Glutamatergic neuron (in vitro differentiated cells): ENCODE results near the gene NISCH. TPM values are rescaled to one million over a fixed set of nuclear protein-coding genes. Genes with fewer than 3 reads are reported as not detected.

Experiments
- DNase-seq: peaks from one replicate; pipeline ENCODE4 v3.0.0; 2022
- H3K27ac Mint-ChIP-seq: one replicate; pipeline ENCODE4 v1.8.0; 2020; ENCODE audit warnings: mild to moderate bottlenecking, mixed read lengths, inconsistent platforms; ENCODE audit not compliant: unreplicated experiment
- H3K27me3 Mint-ChIP-seq: one replicate; pipeline ENCODE4 v1.8.0; 2020; ENCODE audit warnings: mild to moderate bottlenecking, moderate library complexity, mixed read lengths, inconsistent platforms; ENCODE audit not compliant: unreplicated experiment
- H3K36me3 Mint-ChIP-seq: one replicate; pipeline ENCODE4 v1.8.0; 2020; ENCODE audit warnings: mild to moderate bottlenecking, mixed read lengths, inconsistent platforms; ENCODE audit not compliant: unreplicated experiment
- H3K4me1 Mint-ChIP-seq: one replicate; pipeline ENCODE4 v1.8.0; 2020; ENCODE audit warnings: mild to moderate bottlenecking, low read depth, mixed read lengths, inconsistent platforms; ENCODE audit not compliant: unreplicated experiment
- H3K4me3 Mint-ChIP-seq: one replicate; pipeline ENCODE4 v1.8.0; 2020; ENCODE audit warnings: mild to moderate bottlenecking, mixed read lengths, inconsistent platforms; ENCODE audit not compliant: unreplicated experiment
- H3K9me3 Mint-ChIP-seq: one replicate; pipeline ENCODE4 v1.8.0; 2020; ENCODE audit warnings: mild to moderate bottlenecking, moderate library complexity, mixed read lengths, inconsistent platforms; ENCODE audit not compliant: unreplicated experiment
- long read RNA-seq: library from polyadenylated mRNA; unstranded; transcript quantifications from one replicate; pipeline ENCODE4 v2.0.0, GENCODE V29; 2020; ENCODE audit not compliant: unreplicated experiment
- total RNA-seq: library from RNA; stranded (reverse); fragmentation: NEBNext Ultra II Directional; extraction: Animal tissue kit (Norgen Biotek cat#: 25700); gene quantifications from one replicate; pipeline ENCODE4 v1.2.1, GENCODE V29; 2021; ENCODE audit not compliant: unreplicated experiment
- TF ChIP-seq, protein P1 (sequence below): fragments of 200-600 bp; sonication (generic); IDR thresholded peaks from one replicate; pipeline ENCODE4 v1.5.0; 2021; ENCODE audit not compliant: partially characterized antibody, unreplicated experiment

Gene NISCH
- 280 TPM for total RNA-seq
- long read RNA-seq, full-length matches to known transcripts: 7 of 29 reads
- long read RNA-seq, partial matches to known transcripts: 16 of 29 reads
- long read RNA-seq, other reads (novel, unspliced or antisense): 6 of 29 reads

DNA sequence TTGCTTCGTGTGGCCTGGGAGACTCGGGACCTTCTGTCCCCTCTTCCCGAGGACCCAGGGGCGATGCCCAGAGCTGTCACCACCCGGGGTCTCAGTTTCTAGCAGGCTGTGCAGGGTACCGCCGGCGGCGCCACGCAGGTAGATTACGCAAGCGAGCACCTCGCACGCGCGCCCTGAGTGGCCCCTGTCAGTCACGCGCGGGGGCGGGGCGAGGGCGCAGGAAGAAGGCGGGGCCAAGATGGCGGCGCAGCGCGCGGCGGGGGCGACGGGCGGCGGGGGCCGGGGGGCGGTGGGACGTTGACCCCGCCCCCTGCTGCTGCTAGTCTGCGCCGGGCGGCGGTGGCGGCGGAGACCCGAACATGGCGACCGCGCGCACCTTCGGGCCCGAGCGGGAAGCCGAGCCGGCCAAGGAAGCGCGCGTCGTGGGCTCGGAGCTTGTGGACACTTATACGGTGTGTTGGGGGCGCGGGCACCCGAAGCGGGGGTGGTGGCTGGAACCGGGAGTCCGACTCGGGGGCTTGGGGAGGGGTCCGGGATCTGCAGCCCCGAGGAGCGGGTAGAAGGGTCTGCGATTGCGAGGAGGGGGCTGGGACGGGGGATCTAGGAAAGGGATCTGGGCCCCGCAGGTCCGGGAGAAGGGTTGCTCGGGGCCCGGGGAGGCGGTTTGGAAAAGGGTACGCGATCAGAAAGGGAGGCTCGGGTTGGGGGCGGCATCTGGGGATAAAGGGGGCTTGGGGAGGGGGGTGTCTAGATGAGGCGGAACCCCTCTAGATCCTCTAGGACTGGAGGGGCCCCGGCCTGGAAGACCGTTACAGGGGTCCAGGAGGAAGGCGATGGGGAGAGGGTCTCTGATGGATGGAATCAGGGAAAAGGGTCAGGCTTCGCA, at the start of gene NISCH:
Gene NISCH, plus strand, starts transcription at position 322 of the 886 bp plus-strand sequence. Its CDS starts 38 bp downstream, at position 360.
- Mint-ChIP-seq H3K4me1 (peaks cover 24% of the 10 kb centered on the region), H3K27ac (peak within 1 kb of the TSS; percentile 92), H3K9me3 (peaks cover 13% of the 10 kb centered on the region), H3K4me3 (peak within 1 kb of the TSS; percentile 96), H3K27me3 (peaks cover 10% of the 10 kb centered on the region), H3K36me3 (peaks cover 4% of the 10 kb centered on the region)
- peak; percentile 93 for DNase-seq
- TF ChIP-seq, protein P1, sequence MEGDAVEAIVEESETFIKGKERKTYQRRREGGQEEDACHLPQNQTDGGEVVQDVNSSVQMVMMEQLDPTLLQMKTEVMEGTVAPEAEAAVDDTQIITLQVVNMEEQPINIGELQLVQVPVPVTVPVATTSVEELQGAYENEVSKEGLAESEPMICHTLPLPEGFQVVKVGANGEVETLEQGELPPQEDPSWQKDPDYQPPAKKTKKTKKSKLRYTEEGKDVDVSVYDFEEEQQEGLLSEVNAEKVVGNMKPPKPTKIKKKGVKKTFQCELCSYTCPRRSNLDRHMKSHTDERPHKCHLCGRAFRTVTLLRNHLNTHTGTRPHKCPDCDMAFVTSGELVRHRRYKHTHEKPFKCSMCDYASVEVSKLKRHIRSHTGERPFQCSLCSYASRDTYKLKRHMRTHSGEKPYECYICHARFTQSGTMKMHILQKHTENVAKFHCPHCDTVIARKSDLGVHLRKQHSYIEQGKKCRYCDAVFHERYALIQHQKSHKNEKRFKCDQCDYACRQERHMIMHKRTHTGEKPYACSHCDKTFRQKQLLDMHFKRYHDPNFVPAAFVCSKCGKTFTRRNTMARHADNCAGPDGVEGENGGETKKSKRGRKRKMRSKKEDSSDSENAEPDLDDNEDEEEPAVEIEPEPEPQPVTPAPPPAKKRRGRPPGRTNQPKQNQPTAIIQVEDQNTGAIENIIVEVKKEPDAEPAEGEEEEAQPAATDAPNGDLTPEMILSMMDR: no peak

DNA sequence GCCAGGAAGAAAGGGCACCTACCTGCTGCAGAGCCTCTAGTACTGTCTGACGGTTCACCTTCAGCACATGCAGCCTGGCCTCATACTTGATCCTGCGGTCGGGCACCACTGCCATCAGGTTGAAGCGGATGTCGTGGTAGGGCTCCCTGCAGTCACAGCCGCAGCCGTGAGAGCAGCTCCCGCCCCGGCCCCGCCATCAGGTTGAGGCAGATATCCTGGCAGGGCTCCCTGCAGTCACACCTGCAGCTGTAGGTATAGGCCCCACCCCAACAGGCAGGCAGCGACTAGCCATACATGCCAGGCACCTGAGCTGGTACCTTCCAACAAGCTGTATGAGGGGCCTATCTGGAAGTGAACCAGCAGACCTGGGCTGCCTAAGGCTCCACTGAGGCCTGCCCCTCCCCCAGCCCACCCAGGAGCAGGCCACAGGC, 49.2 kb upstream of the NISCH start:
- H3K27me3 Mint-ChIP-seq: peaks cover 8% of the 10 kb centered on the region
- no peaks in the 10 kb centered on the region for H3K36me3 Mint-ChIP-seq
- TF ChIP-seq, protein P1: no peak

DNA sequence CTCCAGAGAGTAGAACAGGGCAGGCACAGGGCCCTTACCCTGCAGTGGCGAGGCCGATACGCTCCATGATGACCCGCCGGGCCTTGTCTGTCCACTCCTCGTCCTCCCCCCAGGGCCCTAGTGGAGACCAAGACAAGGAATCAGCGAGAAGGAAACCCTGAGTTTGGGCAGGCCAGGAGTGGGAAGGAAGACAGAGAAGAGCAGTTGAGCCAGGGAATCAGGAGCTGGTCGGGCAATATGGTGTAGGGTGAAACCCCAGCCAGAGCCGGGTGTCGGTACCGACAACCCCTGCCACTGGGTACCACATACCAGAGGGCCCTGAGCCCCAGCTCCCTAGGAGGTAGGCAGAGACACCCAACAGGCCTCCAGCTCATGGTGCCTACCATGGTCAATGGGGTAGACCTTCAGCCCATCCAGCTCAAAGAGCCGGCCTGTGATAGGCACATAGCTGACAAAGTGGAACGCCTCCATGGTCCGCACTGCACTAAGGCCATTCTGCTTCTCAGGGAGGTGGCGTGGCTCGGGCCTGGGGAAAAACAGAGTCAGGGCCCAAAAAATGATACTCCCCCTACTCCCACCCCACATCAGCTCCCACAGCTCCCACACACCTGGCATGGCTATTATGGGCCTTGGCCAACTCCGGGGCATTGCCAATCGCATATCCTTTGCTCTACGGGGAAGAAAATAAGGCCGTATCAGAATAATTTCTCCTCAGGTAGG, 48.5 kb upstream of the NISCH start:
- H3K27ac Mint-ChIP-seq: no peak overlapping the region
- peaks cover 19% of the 10 kb centered on the region for H3K4me1 Mint-ChIP-seq
- peaks cover 2% of the 10 kb centered on the region for H3K9me3 Mint-ChIP-seq
- DNase-seq: no peak
- no peaks in the 10 kb centered on the region for H3K36me3 Mint-ChIP-seq
- no peak overlapping the region for H3K4me3 Mint-ChIP-seq
- TF ChIP-seq, protein P1: no peak
- peaks cover 8% of the 10 kb centered on the region for H3K27me3 Mint-ChIP-seq

More for the DNA sequence above, 49.2 kb upstream of the NISCH start:
- no peak for DNase-seq
- Mint-ChIP-seq H3K27ac (no peak overlapping the region), H3K9me3 (peaks cover 2% of the 10 kb centered on the region), H3K4me3 (no peak overlapping the region), H3K4me1 (peaks cover 12% of the 10 kb centered on the region)

DNA sequence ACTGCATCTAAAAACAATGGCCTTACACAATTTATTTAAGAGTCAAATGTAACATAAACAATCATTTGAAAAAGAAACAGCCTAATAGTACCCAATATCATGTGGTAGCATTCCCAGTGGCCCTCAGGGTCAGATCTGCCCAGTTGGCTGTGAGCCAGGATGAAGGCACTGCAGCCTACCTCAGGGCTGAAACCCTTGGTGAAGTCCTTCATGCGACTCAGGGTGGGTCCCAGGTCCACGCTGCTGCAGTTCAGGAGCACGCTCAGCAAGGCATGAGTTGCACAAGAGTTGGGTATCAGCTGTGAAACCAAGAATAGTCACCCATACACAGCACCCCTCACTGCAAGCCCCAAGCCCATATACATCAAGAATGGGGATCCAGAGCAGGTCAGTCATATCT, 47.6 kb upstream of the NISCH start:
- Mint-ChIP-seq H3K4me1 (peaks cover 19% of the 10 kb centered on the region), H3K9me3 (peaks cover 2% of the 10 kb centered on the region), H3K4me3 (no peak overlapping the region), H3K27me3 (peaks cover 8% of the 10 kb centered on the region), H3K36me3 (no peaks in the 10 kb centered on the region), H3K27ac (no peak overlapping the region)
- DNase-seq: no peak
- TF ChIP-seq, protein P1: no peak
